Stimulated activated CD4-positive, alpha-beta T cell treated with anti-CD3 and anti-CD28 coated beads, TNF-alpha, amount 100 ng/mL, for 4 hours (primary cell): ENCODE data around the gene AP2B1.
"Not testable (repeated sequence)": the region's sequence is repeated elsewhere in the genome, so short reads cannot be mapped to it uniquely, and the experiment has no call there.

ENCODE experiments used
- DNase-seq, 3 experiments: peaks; one replicate each; pipeline ENCODE4 v3.0.0-alpha.2; 2020; ENCODE audit warnings: low read depth in 3 of 3

AP2B1 gene

DNA sequence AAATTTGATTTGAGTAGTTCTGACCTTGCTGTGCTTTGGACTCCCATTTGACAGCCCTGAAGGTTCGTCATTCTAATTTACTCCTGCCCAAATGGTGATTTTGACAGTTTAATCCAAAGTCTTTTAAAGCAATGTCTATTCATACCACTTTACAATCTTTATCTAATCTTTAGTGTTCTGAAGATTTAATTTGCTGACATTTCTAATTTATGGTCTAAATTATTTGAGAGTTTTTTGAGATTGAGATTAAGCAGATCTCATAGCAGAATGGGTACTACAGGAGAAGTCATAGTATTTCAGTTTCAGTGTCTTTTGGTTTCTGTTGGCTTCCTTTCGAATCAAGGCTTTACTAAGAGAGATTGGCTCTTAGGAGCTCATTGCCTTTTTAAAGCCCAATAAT, 111.7 kb downstream of the AP2B1 start:
- no peak for DNase-seq

DNA sequence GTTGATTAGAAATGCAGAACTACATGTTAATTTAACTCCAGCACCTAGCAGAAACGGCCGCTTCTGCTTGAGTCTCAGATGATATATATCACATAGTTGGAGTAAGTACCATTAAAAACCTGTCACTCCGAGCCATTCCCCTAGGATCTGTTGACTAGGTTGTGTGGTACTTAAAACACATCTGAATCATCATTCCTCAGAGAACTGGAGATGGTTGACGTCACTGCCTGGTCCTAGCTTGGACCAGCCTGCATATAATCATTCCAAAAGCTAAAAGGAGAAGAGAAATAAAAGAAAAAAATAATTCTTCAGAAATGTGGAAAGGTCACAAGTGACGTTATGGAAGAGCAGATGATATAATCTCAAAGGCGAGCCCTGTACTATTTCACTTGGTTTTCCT, 113.0 kb downstream of the AP2B1 start:
- DNase-seq, result no peak

DNA sequence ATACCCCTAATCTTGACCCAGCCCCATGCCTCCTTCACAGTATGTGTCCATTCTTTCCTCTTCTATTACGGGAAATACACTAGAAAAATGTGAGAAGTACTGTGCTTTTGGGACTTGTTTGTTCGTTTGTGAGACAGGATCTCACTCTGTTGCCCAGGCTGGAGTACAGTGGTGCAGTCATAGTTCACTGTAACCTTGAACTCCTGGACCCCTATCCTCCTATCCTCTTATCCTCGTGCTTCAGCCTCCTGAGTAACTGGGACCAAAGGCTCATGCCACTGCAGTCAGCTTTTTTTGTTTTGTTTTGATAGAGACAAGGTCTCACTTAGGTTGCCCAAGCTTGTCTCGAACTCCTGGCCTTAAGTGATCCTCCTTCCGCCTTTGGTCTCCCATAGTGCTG, 114.4 kb downstream of the AP2B1 start:
- no peak for DNase-seq

DNA sequence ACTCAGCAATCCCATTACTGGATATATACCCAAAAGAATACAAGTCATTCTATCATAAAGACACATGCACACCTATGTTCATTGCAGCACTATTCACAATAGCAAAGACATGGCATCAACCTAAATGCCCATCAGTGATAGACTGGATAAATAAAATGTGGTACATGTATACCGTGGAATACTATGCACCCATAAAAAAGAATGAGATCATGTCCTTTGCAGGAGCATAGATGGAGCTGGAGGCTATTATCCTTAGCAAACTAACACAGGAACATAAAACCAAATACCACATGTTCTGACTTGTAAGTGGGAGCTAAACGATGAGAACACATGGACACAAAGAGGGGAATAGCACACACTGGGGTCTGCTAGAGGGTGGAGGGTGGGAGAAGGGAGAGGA, 116.2 kb downstream of the AP2B1 start:
- not testable (repeated sequence) for DNase-seq

DNA sequence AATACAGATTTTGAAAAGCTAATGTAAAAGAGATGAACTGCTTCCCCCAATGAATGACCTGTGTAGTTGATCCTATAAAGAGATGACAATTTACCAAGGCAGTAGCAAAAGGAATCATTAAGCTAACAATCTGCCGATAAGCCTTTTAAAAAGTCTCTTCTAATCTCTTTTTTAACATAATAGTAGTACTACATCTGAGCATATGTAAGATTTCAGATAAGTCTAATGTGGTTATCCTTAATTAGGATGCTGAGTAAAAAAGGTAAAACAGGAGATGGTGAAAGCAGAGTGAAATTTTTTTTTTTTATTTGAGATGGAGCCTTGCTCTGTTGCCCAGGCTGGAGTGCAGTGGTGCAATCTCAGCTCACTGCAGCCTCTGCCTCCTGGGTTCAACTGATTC, 118.1 kb downstream of the AP2B1 start:
- DNase-seq, result no peak

DNA sequence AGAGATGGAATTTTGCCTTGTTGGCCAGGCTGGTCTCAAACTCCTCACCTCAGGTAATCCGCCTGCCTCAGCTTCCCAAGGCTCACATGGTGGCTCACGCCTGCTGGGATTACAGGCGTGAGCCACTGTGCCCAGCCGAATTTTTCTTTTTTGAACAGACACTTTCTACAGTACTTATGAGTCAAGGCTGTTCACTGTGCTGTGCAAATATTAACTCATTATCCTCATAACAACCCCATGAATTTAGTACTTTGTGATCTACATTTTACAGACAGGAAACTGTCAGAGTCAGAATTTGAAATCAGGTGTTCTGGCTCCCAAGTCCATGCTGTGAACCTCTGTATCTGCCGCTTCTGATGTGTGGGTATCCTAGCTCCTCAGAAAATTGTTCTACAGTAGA, 118.6 kb downstream of the AP2B1 start:
- DNase-seq, result no peak

DNA sequence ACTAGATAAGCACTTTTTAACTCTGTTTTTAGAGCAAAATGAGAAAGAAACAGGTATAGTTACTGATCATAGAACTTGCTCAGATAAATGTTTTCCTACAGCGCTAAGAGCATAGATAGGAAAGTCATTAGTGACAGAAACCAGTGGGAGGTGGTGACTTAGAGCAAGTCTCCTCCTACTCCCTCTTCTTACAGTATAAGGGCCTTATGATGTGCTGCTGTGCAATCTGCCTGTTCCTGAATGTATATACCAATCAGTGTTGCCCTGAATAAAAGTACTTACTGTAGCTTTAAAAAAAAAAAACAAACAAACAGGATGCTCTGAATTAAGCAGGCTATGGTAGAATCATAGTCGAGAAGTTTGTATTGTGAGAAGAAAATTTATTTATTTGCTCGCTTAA, 121.0 kb downstream of the AP2B1 start:
- no peak for DNase-seq

DNA sequence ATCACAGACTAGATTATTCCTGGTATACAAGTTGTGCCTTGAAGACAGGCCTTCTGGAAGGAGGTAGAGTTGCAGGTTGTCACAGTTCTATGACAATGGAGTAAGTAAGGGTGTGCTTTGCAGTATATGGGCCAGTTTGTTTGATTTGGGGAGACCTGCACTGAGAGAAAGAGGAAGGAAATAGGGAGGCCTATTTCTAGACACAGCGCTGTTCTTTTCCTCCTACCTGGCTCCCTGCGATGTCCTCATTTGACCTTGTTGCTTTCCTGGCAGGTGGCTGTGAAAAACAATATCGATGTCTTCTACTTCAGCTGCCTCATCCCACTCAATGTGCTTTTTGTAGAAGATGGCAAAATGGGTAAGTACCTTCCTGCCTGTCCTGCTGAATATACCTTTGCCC, 121.8 kb downstream of the AP2B1 start:
- DNase-seq, result no peak

DNA sequence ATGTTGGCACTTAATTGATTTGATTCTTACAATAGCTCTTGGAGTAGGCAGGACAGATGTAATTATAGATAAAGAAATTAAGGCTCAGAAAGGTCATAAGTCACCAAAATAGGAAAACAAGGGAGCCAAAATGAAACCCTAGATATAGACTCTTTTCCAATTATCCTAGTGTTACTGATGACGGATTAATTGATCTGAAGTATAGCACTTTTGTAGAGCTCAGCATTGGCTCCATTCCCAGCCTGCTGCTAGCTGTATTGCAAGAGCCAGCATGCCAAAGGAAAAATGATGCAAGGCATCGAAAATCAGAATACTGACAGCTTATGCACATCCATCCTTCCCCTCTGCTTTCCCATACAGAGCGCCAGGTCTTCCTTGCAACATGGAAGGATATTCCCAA, 122.8 kb downstream of the AP2B1 start:
- no peak for DNase-seq

DNA sequence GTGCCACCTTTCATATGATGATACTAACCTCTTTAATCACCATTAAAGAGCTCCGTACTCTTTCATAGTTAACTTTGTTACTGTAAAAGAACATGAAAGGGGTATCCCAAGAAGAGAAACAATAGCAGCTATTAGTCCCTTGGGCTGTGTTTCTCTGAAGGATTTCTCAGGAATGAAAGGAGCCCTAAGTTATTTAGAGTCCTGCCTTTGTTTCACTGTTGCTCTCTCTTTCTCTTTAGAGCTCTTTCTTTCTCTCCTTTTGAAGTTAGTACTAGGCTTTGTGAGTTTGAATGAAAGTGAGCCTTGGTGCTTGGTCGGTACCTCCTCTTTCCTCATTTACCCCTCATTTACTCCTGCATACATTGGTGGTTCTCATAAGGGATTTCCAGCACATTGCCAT, 123.8 kb downstream of the AP2B1 start:
- no peak for DNase-seq

DNA sequence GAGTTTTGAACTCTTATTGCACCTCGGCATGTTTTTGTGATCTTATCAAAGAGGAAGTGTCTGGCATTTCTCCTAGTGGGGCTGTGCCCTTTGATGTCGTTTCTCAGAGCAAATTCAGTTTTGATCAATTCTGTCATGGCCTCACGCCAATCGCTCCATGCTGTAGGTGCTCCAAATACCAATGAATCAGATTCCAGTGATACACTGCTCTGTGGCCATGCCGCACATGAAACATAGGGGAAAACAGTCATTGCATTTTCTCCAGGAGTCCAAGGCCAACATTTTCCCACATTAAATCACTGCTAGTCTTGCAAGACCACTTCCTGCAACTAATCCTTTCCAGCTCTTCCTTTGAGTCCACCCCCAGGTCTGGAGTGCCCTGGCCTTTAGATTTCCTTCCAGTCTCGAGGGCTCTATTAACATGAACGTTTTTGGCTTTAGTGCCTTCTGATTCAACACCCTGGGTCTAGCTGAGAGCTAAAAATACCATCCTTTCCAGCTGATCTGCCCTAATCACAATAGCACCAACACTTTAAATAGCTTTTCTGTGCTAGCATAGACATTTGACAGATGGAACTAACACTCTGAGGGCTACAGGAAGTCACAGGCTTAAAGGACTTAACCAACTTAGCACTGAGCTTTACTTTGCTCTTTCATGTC, 126.1 kb downstream of the AP2B1 start:
- no peak for DNase-seq

DNA sequence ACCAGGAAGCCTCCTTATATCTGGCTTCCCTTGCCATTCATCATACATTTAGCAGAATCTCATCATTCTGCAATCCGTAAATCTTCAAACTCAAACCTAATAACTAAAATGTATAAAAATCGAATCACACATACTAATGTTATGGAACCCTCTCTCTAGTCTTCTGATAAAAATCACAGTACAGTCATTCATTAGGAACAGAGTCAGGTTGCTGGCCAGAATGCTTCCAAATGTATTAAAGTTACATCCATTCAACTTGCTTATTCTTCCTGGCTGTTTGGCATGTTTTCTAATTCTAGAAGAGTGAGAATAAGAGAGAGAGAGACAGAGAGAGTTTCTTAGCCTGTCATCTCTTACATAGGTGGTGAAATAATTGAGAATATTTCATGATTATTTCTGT, 127.9 kb downstream of the AP2B1 start:
- DNase-seq, result no peak

DNA sequence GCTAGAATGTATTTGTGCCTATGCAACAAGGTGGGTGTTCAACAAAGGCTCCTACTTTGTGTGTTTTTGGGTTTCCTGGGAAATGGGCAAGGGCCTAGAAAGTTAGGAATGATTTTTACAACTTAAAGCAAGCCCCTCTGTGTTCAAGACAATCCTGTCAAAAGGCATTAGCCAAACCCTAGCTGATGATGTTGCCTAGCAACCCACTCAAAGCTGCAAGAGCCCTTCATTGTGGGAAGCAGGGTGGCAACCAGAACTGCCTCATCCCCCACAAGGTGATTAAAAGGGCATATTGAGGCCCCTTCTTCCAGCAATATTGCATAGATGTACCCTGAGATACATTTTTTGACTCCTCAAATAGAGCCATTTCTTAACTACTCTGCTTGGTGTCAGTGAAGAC, 128.3 kb downstream of the AP2B1 start:
- no peak for DNase-seq

DNA sequence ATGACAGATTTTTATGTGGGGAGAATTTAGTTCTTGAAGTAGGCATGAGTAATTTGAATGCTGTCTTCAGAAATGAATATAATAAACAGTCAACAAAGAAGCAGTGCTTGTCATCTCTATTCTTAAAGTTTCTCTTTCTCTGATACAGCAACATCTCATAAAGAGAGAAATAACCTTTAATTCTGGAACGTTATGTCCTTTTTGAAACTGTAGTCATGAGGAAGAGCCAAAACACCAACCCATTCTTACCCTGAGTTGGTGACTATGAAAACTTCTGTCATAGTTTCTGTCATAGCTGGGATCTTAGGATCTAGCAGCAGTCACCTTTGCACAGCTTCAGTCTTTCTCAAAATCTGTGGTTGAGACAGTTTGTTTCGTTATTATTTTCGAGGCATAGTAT, 129.1 kb downstream of the AP2B1 start:
- no peak for DNase-seq

DNA sequence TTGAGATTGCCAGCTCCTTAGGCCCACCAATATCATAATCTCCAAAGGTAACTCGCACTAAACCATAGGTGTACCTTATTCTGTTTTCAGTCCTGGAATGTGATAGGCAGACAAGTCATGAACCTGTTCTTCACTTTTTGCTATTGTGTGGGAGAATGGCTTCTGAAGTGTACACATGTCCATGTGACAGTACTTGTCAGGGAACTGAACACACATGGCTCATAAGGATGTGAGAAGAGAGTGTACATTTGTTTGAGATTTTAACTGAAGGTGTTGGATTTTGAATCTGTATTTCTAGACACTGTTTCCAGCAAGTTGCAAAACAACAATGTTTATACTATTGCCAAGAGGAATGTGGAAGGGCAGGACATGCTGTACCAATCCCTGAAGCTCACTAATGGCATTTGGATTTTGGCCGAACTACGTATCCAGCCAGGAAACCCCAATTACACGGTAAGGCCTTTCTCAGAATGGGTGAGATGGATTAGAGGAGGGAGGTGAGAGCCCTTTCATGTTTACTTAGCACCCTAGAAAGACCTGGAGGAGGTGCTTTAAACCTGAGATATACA, 129.9 kb downstream of the AP2B1 start:
- DNase-seq, result no peak

DNA sequence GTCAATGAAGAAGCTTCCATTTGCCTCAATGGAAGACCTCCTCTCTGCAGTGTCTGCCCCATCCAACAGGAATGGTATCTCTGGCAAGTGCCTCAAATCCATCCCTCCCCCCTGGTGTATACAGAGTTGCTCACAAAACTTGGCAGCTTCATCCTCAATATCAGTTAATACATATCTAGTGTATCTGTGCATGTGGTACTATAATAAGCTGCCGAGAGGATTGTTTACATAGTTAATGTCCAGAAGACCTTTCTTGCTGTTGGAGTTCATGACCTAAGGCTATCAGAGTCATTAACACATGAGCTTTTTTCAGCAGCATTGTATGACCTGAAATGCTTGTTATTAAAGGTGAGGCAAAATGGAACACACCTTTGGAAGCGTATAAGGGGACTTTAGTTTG, 130.4 kb downstream of the AP2B1 start:
- DNase-seq, result no peak

DNA sequence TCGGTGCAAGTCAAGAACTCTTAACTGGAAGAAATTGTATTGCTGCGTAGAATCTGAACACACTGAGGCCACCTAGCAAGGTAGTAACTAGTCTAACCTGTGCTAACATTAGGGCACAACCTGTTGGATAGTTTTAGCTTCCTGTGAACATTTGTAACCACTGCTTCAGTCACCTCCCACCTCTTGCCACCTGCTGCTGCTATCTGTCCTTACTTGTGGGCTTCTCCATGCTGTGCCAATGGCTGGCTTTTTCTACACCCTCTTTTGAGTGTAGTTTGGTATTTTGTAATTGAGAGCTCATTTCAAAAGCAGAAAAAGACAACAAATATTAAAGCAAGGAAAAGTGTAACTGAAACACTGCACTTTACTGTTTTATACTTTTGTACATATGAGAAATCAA, 136.6 kb downstream of the AP2B1 start:
- no peak for DNase-seq

DNA sequence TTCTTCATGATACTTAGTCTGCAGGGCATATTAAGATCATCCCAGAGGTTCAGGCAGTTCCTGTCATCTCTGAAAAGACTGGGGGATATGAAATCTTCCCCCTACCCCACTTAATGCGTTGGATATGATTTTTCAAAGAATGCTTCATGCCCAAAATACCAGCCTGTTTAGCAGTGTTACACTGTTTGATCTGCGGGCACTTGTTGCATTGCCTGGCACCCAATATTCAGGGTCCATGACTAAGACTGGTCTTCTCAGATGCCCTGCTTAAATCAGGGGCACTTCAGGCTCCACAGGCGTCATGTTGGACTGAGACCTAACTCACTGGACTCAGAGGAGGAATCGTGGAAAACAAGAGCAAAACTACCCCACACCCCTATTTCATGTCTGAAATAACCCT, 137.9 kb downstream of the AP2B1 start:
- DNase-seq, result no peak

DNA sequence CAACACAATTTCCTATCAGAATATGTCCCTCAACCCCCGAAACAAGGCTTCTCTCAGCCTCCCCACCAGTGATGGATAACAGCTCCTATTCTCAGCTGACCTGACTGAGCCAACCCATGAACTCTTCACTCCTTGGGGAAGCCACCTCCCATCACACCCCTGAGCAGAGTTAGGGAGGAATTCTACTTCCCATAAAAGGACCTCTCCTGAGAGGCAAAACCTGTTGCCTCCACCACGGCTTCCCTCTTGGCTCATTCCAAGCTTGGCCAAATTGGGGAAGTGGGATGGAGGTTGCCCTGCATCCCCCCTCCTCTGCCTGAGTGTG, 138.6 kb downstream of the AP2B1 start:
- DNase-seq, result no peak

DNA sequence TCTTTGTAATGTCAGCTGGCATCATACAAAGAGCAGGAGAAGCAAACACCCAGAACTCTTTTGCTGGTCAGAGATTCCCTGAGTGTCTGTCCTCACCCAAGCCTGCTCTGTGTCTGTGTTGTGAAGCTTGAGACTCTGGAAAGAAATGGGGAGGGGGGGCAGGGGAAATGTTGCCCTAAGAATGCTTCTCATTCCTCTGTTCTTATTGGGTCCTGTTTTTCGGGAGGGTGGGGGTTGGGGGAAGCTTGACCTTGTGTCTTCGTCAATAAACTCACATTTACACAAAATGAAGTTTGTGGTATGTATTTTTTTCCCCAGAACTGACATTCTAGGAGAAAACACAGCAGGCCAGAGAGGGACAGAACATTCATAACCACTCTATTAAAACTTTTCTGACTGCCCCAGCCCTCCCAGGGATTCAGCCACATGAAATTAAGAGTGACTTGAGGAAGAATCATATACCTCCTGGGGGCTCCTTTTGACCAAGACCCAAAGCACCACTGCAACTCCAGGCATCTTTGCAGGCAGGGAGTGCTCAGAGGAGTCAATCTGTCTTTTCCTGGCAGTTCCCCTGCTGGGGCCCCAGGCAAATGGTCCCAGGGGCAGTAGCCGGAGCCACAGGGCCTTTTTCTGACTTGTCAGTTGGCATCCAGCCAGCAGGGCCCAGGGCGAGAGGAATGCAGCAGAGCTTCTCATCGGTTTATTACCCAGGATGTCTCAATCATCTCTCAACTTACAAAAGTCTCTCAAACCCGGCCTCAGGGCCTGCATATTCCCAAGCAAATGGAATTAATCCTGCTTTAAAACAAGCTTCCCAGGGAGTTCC, 139.2 kb downstream of the AP2B1 start:
- DNase-seq, result no peak

DNA sequence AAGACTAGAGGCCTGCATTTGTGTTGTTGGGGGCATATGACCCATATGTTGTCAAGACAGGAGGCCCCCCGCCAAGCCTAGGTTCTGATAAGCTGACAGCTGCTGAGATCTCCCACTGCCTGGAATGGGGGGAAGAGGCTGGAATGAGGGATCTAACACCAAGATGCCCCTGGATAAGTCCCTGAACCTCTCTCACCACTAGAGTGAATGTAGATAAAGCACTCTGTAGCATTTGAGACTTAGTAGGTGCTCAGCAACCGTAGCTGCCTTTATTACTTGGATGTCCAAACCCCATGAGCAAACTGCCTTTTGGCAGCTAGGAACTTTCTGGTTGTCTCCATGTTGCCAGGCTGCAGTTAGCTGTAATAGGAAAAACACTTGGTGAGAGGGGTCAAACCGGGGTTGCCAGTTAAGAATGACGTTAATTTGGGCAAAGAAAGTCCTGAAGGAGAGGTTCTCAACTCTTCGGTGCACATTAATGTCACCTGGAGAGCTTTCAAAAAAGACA, 139.9 kb downstream of the AP2B1 start:
- DNase-seq, result no peak

DNA sequence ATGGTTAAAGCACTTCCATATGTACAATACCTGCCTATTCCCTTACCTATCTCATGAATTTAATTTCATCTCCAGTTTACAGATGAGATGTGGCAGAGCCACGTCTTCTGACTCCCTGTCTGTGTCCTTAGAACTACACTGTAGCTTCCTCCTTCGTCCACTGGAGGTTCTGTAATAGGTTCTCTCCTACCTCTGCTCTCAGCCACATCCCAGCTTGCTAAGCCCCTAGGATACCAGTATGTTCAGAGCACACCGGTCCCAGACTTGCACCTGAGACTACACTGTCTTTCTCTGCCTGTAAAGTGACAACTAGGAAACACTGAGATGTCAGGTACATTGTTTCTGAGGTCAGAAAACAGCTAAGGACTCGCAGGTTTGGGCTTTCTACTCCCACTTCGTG, 140.5 kb downstream of the AP2B1 start:
- DNase-seq, result no peak

DNA sequence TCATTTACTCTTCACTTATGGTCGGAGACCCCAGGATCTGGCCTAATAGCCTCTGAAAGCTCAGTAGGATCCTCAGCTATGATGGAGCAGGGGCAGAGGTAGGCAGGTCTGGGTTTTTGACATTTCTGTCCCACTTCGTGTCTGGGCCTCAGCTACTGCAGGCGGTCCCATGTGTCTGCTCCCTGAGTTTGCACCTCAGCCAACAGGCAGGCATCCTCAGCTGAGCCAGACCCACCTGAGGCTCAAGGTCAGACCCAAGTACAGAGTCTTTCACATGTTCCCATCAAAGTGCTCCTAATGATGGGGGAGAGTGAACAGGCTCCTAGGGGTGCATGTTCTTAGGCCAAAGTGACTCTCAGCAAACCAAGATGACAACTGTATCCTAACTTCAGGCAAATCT, 141.4 kb downstream of the AP2B1 start:
- no peak for DNase-seq
